GM19240 (cell line): ENCODE data around the gene LMNTD1.
"Not testable (repeated sequence)": the region's sequence is repeated elsewhere in the genome, so short reads cannot be mapped to it uniquely, and the experiment has no call there.

Experiments used
- DNase-seq: peaks from one replicate; pipeline ENCODE4 v3.0.0; 2011; ENCODE audit warnings: low spot score; ENCODE audit not compliant: insufficient read length

The LMNTD1 gene

GRCh38 chr12:25553098-25553497 lies at the start of gene LMNTD1:
Gene LMNTD1, minus strand, starts transcription at chr12:25553283. Its CDS starts 324 bp downstream, at chr12:25552959.
- no peak for DNase-seq

GRCh38 chr12:25598956-25599355 lies 45.9 kb upstream of the LMNTD1 start:
- DNase-seq, result no peak

GRCh38 chr12:25595496-25595895 lies 42.4 kb upstream of the LMNTD1 start:
- not testable (repeated sequence) for DNase-seq

GRCh38 chr12:25594376-25594775 lies 41.3 kb upstream of the LMNTD1 start:
- no peak for DNase-seq

GRCh38 chr12:25592725-25593495 lies 39.8 kb upstream of the LMNTD1 start:
- no peak for DNase-seq

GRCh38 chr12:25591144-25591543 lies 38.1 kb upstream of the LMNTD1 start:
- no peak for DNase-seq

GRCh38 chr12:25590011-25590721 lies 37.1 kb upstream of the LMNTD1 start:
- DNase-seq, result no peak

- no peak for DNase-seq
Observed at GRCh38 chr12:25587346-25587745, 34.3 kb upstream of the LMNTD1 start.

- no peak for DNase-seq
Observed at GRCh38 chr12:25585662-25586061, 32.6 kb upstream of the LMNTD1 start.

GRCh38 chr12:25585021-25585523 lies 32.0 kb upstream of the LMNTD1 start:
- no peak for DNase-seq

- no peak for DNase-seq
Observed at GRCh38 chr12:25584596-25584995, 31.5 kb upstream of the LMNTD1 start.

- no peak for DNase-seq
Observed at GRCh38 chr12:25583545-25583944, 30.5 kb upstream of the LMNTD1 start.

- DNase-seq, result no peak
Observed at GRCh38 chr12:25581067-25581466, 28.0 kb upstream of the LMNTD1 start.

GRCh38 chr12:25578411-25579143 lies 25.5 kb upstream of the LMNTD1 start:
- no peak for DNase-seq

- no peak for DNase-seq
Observed at GRCh38 chr12:25574761-25575160, 21.7 kb upstream of the LMNTD1 start.

- DNase-seq, result no peak
Observed at GRCh38 chr12:25573346-25573745, 20.3 kb upstream of the LMNTD1 start.

- no peak for DNase-seq
Observed at GRCh38 chr12:25570418-25570817, 17.3 kb upstream of the LMNTD1 start.

- DNase-seq, result no peak
Observed at GRCh38 chr12:25566202-25566949, 13.3 kb upstream of the LMNTD1 start.

GRCh38 chr12:25558586-25558985 lies 5.5 kb upstream of the LMNTD1 start:
- no peak for DNase-seq

GRCh38 chr12:25557830-25558436 lies 4.8 kb upstream of the LMNTD1 start:
- no peak for DNase-seq

- no peak for DNase-seq
Observed at GRCh38 chr12:25556153-25556552, 3.1 kb upstream of the LMNTD1 start.
